HCT116 (cell line): ENCODE data around the gene C19orf38.
"Not testable (repeated sequence)": the region's sequence is repeated elsewhere in the genome, so short reads cannot be mapped to it uniquely, and the experiment has no call there.

Source experiments
- EZH2 ChIP-seq: fragments of 200-600 bp; sonication (generic); IDR thresholded peaks from 2 replicates; pipeline ENCODE4 v1.6.1; 2017; ENCODE audit warnings: antibody characterized with exemption, mixed run types
- EZH2phosphoT487 ChIP-seq: fragments of 200-600 bp; IDR thresholded peaks from 2 replicates; pipeline ENCODE4 v1.6.1; 2018; ENCODE audit warnings: antibody characterized with exemption, borderline replicate concordance
- JUND ChIP-seq: IDR thresholded peaks from 2 replicates; pipeline ENCODE4 v1.6.1; 2012
- POLR2A ChIP-seq: IDR thresholded peaks from 2 replicates; pipeline ENCODE4 v1.7.0; 2011; ENCODE audit warnings: borderline replicate concordance; ENCODE audit not compliant: insufficient read depth, insufficient read length; ENCODE audit errors: extremely low read depth
- POLR2AphosphoS5 ChIP-seq: IDR thresholded peaks from 2 replicates; pipeline ENCODE4 v1.6.1; 2011; ENCODE audit warnings: mild to moderate bottlenecking, low read depth, low read length, moderate library complexity
- RAD21 ChIP-seq: IDR thresholded peaks from 2 replicates; pipeline ENCODE4 v1.6.1; 2012; ENCODE audit warnings: low read depth, mild to moderate bottlenecking
- YY1 ChIP-seq: IDR thresholded peaks from 2 replicates; pipeline ENCODE4 v1.6.1; 2011; ENCODE audit warnings: low read length, low read depth, moderate library complexity, mild to moderate bottlenecking; ENCODE audit not compliant: insufficient replicate concordance; ENCODE audit errors: extremely low read depth
- TF ChIP-seq, protein P1 (sequence below), 3 experiments: fragments of 200-600 bp in 1 of 3; sonication (generic) in 1 of 3; IDR thresholded peaks in 2 of 3; conservative IDR thresholded peaks in 1 of 3; 2 replicates each; pipeline ENCODE4 v1.5.1; 2012 to 2017; ENCODE audit warnings: low read depth in 2 of 3, low read length in 2 of 3, antibody characterized with exemption in 1 of 3, borderline replicate concordance in 1 of 3, control low read depth in 1 of 3, mild to moderate bottlenecking in 1 of 3, mixed read lengths in 1 of 3, mixed run types in 1 of 3, moderate library complexity in 1 of 3; ENCODE audit not compliant: insufficient read depth in 1 of 3

DNA sequence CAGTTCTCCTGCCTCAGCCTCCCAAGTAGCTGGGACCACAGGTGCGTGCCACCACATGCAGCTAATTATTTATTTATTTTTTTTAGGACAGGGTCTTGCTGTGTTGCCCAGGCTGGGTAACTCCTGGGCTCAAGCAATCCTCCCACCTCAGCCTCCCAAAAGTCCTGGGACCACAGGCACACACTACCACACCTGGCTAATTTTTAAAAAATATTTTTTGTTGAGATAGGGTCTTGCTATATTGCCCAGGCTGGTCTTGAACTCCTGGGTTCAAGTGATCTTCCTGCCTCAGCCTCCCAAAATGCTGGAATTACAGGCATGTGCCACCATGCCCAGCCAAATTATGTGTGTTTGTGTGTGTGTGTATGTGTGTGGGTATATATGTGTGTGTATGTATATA, 8.7 kb downstream of the C19orf38 start:
- not testable (repeated sequence) for TF ChIP-seq RAD21, EZH2, POLR2AphosphoS5, EZH2phosphoT487, YY1, POLR2A, JUND
- TF ChIP-seq, protein P1, sequence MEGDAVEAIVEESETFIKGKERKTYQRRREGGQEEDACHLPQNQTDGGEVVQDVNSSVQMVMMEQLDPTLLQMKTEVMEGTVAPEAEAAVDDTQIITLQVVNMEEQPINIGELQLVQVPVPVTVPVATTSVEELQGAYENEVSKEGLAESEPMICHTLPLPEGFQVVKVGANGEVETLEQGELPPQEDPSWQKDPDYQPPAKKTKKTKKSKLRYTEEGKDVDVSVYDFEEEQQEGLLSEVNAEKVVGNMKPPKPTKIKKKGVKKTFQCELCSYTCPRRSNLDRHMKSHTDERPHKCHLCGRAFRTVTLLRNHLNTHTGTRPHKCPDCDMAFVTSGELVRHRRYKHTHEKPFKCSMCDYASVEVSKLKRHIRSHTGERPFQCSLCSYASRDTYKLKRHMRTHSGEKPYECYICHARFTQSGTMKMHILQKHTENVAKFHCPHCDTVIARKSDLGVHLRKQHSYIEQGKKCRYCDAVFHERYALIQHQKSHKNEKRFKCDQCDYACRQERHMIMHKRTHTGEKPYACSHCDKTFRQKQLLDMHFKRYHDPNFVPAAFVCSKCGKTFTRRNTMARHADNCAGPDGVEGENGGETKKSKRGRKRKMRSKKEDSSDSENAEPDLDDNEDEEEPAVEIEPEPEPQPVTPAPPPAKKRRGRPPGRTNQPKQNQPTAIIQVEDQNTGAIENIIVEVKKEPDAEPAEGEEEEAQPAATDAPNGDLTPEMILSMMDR (IDR thresholded peaks at IDR 0.05 in 2 of 3, conservative IDR thresholded peaks at IDR 0.05 in 1 of 3; ENCODE audit: borderline replicate concordance in 1 of 3, insufficient read depth in 1 of 3, low read depth in 2 of 3, low read length in 2 of 3): not testable (repeated sequence)
